WTC11 (cell line): Measurements from ENCODE around the gene UGT1A10.

Experiments used
- CTCF ChIP-seq: fragments of 200-600 bp; IDR thresholded peaks from 2 replicates; pipeline ENCODE4 v1.8.0; 2022; ENCODE audit warnings: antibody characterized with exemption
- MLX ChIP-seq: sonication (generic); formaldehyde crosslinking; IDR thresholded peaks from 2 replicates; pipeline ENCODE4 v1.8.1; 2023; ENCODE audit warnings: mild to moderate bottlenecking, missing genetic modification reagents, moderate library complexity
- PREB ChIP-seq: sonication (generic); formaldehyde crosslinking; IDR thresholded peaks from 2 replicates; pipeline ENCODE4 v1.8.1; 2022; ENCODE audit warnings: mild to moderate bottlenecking, missing genetic modification reagents, moderate library complexity, borderline replicate concordance
- USF1 ChIP-seq: sonication (generic); formaldehyde crosslinking; IDR thresholded peaks from 2 replicates; pipeline ENCODE4 v1.8.0; 2022; ENCODE audit warnings: mild to moderate bottlenecking, missing genetic modification reagents

- TF ChIP-seq PREB (CRISPR knock-in tag) = no peak
- TF ChIP-seq MLX (CRISPR knock-in tag) = no peak
- TF ChIP-seq CTCF = no peak
- TF ChIP-seq USF1 (CRISPR knock-in tag) = no peak
Measured at GRCh38 chr2:233820774-233821105, 184.5 kb downstream of the UGT1A10 start.
